ENCODE measurements around the gene BCAS3.

DNA sequence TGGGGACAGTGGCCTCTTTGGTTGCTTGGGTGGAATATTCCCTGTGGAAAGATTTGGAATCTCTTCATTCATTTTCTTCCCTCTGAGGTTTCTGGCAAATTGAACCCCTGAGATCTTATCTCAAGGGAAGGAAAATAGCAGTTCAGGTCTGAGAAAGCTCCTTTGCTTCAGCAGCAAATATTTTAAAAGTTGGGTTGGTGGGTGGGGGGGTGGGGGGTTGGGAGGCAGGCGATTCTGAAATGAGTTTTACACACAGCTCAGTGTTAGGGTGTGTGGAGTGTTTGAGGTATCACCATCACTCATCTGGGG, 728.8 kb downstream of the BCAS3 start:
- TF ChIP-seq HDGF (IDR thresholded peaks at IDR 0.05; ENCODE audit: borderline replicate concordance): no peak
- no peak for TF ChIP-seq NFRKB (IDR thresholded peaks at IDR 0.05)
- TF ChIP-seq L3MBTL2 (conservative IDR thresholded peaks at IDR 0.05): no peak
- TF ChIP-seq FOXK2 (IDR thresholded peaks at IDR 0.05): no peak
- TF ChIP-seq FOXM1 (IDR thresholded peaks at IDR 0.05; ENCODE audit: borderline replicate concordance): no peak
- TF ChIP-seq TARDBP (IDR thresholded peaks at IDR 0.05): no peak
- no peak for TF ChIP-seq SP1 (IDR thresholded peaks at IDR 0.05)
